Anterior cingulate cortex (tissue), 58 donors: ENCODE measurements around the gene PSMD13.
"Not testable (repeated sequence)": the region's sequence is repeated elsewhere in the genome, so short reads cannot be mapped to it uniquely, and the experiment has no call there.

Experiments
- DNase-seq, 58 donors: peaks; one replicate each; lab custom pipeline; 2025; lab: John Stamatoyannopoulos, UW

PSMD13 gene

DNA sequence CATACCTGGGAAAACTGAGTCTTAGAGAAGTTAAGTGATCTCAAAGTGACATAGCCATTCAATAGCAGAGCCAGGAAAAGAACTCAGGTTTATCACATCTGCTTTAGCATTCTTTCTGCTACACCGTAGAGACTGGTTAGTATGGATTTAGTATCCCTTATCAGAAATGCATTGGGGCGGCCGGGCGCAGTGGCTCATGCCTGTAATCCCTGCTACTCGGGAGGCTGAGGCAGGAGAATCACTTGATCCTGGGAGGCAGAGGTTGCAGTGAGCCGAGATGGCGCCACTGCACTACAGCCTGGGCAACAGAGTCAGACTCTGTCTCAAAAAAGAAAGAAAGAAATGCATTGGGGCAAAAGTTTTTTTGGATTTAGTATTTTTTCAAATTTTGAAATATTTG is 1.6 kb downstream of the PSMD13 start:
- DNase-seq = not testable (repeated sequence)

DNA sequence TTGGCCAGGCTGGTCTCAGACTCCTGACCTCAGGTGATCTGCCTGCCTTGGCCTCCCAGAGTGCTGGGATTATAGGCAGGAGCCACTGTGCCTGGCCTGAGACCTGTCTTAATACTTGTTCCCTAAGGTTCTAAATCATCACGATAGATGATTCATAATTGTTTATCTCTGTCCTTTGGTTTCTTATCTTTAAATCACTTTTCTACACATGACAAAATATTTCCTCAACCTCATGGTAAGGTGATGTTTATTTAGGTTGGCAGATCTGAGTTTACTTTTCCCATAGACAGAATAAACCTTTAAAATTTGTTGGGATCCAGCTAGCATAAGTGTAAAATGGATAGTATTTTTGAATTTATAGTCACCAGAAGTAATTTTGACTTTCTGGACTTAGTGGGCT is 3.5 kb downstream of the PSMD13 start:
- no peak for DNase-seq

DNA sequence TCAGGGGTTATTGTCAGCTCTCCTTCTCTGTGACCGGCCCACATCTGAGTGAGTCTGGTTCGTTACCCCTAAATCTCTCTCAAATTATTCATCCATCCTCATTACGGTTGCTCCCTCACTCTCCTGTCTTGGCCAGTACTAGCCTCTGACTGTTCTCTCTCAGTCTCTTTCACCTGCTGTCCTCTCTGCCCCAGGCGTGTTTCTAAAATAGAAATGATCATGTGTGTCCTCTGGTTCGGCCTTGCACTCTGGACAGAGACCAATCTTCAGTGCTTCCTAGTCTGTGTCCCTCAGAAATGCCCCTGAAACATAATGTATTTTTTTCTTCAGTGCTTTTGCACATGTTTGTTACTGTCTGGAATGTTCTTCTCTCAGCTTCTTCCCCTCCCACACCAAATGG is 4.9 kb downstream of the PSMD13 start:
- no peak for DNase-seq

- no peak for DNase-seq
Measured at GRCh38 chr11:244376-244775, 7.6 kb downstream of the PSMD13 start.

- no peak for DNase-seq
Measured at GRCh38 chr11:249062-249461, 12.3 kb downstream of the PSMD13 start.

DNA sequence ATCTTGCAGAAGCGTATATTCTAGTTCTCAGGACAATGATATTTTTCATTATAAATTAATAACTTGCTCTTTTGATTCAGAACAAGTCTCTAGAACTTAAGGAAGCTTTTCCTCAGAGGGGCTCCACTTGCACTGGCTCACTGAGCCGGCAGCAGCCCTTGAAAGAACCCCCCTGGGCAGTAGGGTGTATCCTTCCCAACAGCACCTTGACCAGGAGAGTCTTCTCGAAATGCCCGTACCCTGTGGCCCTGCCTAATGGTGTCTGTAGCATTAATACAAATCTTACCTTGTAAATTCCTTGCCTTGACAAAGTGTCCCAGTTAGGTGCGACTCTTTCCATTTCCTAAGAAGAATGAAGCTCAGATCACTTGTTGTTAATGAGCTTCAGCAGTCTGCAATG is 13.5 kb downstream of the PSMD13 start:
- DNase-seq = no peak

GRCh38 chr11:250740-251299 is 14.0 kb downstream of the PSMD13 start:
- peak in 18 of 58 donors; percentile 10 to 60 (median 20) for DNase-seq

GRCh38 chr11:251550-251949 is 14.8 kb downstream of the PSMD13 start:
- DNase-seq = no peak

DNA sequence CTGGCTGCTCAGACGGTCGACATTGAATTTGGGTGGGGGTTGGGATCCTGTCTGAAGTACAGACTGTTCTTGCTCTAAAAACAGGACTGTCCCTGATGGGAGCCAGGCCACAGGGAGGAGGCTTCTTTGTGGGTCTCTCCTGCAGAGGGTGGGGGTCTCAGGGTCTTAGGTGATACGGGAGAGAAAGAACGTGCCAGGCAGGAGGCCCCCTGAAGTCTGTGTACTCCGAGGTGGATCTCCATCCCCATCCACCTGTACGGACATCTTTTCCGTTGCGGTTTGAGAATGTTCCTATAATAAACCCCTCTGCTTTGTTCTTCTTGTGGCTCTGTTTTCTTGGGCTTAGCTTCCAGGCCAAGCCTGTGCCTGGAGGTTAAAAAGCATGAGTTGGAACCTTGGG is 15.9 kb downstream of the PSMD13 start:
- DNase-seq = no peak

DNA sequence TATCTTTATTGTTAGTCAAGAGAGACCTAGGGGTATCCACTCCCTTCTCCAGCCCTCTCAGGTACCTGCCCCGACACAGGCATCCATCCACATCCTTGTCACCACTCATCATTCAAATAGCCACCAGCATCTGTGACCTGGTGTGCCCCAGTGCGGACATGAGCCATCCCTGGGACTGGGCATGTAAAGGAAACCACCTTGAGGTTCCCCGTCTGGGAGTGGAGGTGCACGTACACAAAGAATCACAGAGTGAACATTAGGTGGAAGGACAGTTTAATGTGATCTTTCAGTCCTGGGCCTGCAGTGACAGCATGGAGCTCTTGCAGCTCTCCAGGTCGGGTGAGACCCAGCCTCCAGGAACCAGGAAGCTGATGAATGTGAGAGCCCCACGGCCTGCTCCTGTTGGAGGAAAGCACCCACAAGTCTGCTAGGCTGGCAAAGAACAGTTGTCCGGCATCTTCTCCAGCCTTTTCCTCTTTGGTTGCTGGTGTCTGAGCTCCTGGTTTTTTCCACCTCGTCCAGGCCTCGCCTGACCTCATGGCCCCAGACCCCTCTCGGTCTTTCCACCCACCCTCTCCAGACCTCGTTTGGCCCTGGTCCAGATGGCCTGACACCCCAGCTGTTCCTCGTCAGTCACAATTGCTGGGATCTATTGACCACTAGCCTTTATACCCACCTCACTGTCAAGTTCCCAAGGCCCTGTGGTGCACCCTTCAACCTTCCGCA is 16.5 kb downstream of the PSMD13 start:
- no peak for DNase-seq

GRCh38 chr11:253886-254270 is 17.1 kb downstream of the PSMD13 start:
- DNase-seq = no peak

DNA sequence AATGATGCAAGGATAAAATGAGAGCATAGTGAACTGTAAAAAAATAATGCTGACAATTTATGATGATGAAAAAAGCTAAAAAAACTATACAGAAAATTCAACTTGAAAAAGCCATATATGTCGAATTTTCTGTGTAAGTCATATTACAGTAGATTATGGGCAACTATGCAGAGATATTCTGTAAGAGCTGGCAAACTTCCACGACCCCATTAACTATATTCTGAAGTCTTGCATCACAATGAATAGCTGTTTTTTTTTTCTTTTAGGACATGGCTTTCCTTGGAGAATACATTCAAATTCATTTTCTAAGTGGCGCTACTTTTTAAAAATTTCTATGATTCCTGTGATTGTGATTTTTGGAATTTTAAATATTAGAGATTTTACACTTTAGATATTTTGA is 18.4 kb downstream of the PSMD13 start:
- no peak for DNase-seq

DNA sequence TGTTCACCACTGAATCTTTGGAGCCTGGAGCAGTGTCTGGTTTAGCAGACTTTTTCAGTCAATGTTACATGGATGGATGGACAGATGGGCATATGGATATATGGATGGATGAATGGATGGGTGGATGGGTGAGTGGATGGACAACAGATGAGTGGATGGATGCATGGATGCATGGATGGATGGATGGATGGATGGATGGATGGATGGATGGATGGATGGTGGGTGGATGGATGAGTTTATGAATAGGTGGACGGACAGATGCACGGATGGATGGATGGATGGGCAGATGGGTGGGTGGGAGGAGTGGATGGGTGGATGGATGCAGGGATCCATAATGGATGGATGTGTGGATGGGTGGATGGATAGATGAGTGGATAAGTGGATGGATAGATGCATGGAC is 19.0 kb downstream of the PSMD13 start:
- no peak for DNase-seq

DNA sequence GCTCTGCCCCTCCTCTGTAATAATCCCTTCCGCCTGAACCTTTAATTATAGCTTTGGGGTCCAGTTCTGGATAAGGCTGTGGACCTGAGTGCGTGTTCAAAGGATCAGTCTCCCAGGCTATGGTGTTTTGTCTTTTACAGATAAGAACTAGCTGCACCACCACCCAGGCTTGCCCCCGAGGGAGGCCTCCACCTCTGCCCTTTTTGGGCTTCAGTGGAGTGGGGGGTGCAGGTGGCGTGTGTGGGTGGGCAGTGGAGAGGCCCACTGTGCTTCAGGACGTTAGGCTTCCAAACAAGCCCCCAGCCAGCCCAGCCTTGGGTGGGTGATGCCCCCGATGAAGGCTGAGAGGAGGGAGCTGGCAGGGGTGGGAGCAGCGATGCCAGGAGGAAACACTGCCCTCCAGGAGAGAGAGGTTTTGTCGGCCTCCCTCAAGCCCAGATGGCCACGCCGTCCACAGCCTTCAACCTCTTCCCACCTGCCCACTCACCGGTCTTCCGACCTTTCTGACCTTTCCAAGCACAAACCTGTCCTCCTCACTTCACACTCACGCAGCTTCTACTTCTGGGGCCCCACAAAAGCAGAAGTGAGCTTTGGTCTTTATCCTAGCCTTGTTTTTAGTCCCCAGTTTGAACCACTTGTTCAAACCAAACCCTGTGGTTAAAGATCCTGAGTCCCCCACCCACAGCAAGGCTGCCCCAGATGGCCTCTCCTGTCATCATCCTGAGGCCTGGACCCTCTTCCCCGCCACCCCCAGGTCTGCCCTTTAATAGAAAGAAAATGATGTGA is 20.4 kb downstream of the PSMD13 start:
- no peak for DNase-seq

GRCh38 chr11:257766-258493 is 21.2 kb downstream of the PSMD13 start:
- DNase-seq = no peak

- DNase-seq = no peak
Measured at GRCh38 chr11:259413-259812, 22.6 kb downstream of the PSMD13 start.

GRCh38 chr11:261624-262023 is 24.8 kb downstream of the PSMD13 start:
- DNase-seq = no peak

GRCh38 chr11:266676-267439 is 30.1 kb downstream of the PSMD13 start:
- no peak for DNase-seq

DNA sequence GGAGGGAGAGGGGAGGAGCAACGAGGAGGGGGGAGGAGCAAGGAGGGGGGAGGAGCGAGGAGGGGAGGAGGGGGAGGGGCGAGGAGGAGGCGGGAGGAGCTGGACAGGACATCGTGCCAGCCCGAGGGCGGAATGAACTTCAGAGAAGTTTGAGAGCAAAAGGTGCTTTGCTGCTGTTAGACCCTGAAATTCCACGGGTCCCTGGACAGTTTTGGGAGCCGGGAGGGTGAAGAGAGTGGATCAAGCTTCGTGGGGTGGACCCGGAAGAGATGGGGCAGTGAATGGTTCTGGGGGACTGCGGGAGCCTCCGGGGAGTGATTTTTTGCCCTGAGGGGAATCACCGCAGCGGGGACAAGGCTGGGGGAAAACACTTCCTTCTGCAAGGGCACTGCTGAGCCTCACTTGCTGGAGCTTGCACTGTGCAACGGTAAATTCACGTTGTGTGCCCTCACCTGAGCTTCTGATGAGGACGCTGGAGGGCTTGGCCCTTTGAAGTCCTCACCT is 30.8 kb downstream of the PSMD13 start:
- DNase-seq = no peak

DNA sequence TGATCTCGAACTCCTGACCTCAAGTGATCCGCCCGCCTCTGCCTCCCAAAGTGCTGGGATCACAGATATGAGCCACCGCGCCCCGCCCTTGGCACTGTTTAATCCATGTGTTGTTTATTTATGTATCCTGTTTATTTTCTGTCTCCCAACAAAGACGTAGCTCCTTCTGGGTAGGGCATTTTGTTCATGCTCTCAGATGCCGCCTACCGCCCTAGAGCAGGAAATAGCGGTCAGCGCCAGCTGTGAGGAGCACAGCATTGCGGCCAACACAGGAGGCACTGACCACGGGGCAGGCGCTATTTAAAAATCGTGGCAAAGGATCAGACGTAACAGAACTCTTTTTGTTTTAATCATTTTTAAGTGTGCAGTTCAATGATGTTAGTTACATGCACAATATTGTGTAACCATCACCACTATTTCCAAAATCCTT is 32.0 kb downstream of the PSMD13 start:
- DNase-seq = peak in 10 of 58 donors; percentile 16 to 44 (median 20)
